GM12865 (cell line): ENCODE measurements around the gene GPER1.

Experiments used
- DNase-seq: peaks from one replicate; pipeline ENCODE4 v3.0.0; 2010; ENCODE audit warnings: low read depth
- H3K4me3 ChIP-seq: 2 replicates; pipeline ENCODE4 v1.5.1; 2011; ENCODE audit warnings: mild to moderate bottlenecking, low read depth, low read length, control low read depth
- TF ChIP-seq, protein P1 (sequence below): IDR thresholded peaks from 2 replicates; pipeline ENCODE4 v1.5.1; 2011; ENCODE audit warnings: low read length, control low read depth, low read depth, inconsistent platforms; ENCODE audit not compliant: insufficient read depth; ENCODE audit errors: missing control alignments

Gene GPER1

GRCh38 chr7:1044189-1045068 is 43.5 kb upstream of the GPER1 start, which contains the start of gene GPR146:
TSS of gene GPR146 (plus strand) at chr7:1044546. CDS start at chr7:1057516, 12,970 bp downstream.
- TF ChIP-seq, protein P1, sequence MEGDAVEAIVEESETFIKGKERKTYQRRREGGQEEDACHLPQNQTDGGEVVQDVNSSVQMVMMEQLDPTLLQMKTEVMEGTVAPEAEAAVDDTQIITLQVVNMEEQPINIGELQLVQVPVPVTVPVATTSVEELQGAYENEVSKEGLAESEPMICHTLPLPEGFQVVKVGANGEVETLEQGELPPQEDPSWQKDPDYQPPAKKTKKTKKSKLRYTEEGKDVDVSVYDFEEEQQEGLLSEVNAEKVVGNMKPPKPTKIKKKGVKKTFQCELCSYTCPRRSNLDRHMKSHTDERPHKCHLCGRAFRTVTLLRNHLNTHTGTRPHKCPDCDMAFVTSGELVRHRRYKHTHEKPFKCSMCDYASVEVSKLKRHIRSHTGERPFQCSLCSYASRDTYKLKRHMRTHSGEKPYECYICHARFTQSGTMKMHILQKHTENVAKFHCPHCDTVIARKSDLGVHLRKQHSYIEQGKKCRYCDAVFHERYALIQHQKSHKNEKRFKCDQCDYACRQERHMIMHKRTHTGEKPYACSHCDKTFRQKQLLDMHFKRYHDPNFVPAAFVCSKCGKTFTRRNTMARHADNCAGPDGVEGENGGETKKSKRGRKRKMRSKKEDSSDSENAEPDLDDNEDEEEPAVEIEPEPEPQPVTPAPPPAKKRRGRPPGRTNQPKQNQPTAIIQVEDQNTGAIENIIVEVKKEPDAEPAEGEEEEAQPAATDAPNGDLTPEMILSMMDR: peak; percentile 67
- DNase-seq: peak; percentile 96
- peak within 1 kb of the TSS; percentile 52 for H3K4me3 ChIP-seq

- peak overlapping the region; percentile 52 for H3K4me3 ChIP-seq
- DNase-seq: no peak
- TF ChIP-seq, protein P1: no peak
Observed at GRCh38 chr7:1045069-1046063, 42.5 kb upstream of the GPER1 start.

GRCh38 chr7:1046722-1047679 is 40.9 kb upstream of the GPER1 start:
- no peak overlapping the region for H3K4me3 ChIP-seq
- no peak for DNase-seq
- TF ChIP-seq, protein P1: no peak

- DNase-seq: no peak
Observed at GRCh38 chr7:1049006-1049741, 38.7 kb upstream of the GPER1 start.

DNA sequence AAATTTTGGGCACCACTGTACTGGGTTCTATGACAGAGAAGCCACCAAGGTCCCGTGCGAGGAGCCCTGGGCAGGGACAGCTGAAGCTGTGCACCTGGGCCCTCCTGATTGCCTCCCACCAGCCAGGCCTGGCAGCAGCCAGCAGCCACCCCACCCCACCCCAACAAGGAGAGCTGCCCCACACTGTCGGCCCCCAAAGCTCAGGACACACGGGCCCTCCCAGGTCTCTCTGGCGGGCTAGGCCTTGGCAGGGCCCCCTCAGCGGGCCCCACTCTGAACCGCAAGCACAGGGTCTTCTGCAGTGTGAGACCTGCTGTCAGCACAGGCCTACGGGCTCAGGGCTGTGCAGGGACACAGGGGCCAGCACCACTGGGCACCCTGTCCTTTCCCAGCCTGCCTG is 38.1 kb upstream of the GPER1 start:
- TF ChIP-seq, protein P1: no peak
- H3K4me3 ChIP-seq: no peak overlapping the region
- no peak for DNase-seq

More at GRCh38 chr7:1049006-1049741, 38.7 kb upstream of the GPER1 start:
- TF ChIP-seq, protein P1: no peak
- H3K4me3 ChIP-seq: no peak overlapping the region
